Measurements from ENCODE around the gene FMNL3.
A peak's percentile ranks its signal among the peaks of the same experiment; 100 is the strongest.
"Not testable (repeated sequence)": the region's sequence is repeated elsewhere in the genome, so short reads cannot be mapped to it uniquely, and the experiment has no call there.

The FMNL3 gene

GRCh38 chr12:49626836-49627235, 80.4 kb downstream of the FMNL3 start:
- DNase-seq: no peak

DNA sequence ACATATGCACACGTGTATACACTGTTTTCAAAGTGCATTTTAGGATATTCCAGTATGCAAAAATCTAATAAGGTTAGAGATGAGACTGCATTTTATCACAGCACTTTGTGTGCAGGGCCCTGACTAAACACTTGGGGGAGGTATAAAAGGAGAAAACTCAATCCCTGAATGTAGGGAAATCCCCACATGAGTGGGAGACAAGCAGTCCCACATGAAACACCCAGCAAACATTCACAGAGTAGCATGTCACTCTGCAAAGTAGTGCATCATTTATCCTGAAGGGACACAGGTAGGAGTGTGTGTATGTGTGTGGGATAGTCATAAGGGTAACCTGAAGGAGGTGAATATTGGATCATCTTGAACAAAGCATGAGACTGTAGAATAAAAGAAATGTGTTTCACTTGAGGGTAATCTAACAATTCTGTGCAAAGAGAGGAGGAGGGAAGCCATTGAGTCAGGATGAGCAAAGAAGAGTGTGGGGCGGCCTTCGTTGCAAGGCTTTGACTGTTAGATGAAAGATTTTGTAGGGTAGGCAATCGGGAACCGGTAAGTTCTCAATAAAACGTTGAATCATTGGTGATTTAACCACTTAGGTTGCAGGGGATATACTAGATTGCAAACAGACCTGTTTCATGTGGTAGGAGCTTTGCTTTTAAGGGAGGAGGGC, 80.9 kb downstream of the FMNL3 start:
- DNase-seq: no peak

DNA sequence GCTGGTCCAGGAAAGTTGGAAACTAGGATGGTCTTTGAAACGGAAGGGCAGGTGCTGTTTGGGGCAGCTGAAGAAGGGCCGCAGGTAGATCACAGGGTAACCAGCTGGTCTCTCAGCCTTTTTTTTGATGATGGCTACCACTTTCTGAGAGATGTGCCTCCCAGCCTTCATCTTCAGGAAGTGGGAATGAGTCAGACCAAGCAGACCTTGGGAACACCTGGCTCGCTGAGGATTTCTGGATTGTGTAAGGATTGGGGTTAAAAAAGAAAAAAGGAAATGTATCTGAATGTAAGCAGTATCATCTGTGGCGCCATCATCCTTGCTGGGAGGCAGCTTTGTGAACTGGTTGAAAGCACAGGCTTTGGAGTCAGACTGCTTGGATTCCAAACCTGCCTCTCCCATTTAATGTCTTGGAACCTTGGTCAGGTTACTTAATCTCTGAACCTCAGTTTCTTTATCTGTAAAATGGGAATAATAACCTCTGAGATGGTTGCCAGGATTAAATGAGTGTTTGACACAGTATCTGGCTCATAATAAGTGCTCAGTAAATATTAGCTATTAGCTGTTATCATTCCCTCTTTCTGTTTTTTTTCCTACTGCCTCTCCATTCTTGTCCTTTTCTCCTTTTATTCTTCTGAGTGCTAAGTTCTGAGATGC, 82.2 kb downstream of the FMNL3 start:
- DNase-seq: no peak

- peak; percentile 76 to 86 for DNase-seq
Observed at GRCh38 chr12:49623142-49623904, 83.9 kb downstream of the FMNL3 start, which contains the start of gene PRPF40B. TSS of gene PRPF40B (plus strand) at chr12:49623561. CDS start at chr12:49623591, 30 bp downstream.

GRCh38 chr12:49622501-49623141, 84.6 kb downstream of the FMNL3 start:
- DNase-seq: peak in 1 of 2 experiments; percentile 43

DNA sequence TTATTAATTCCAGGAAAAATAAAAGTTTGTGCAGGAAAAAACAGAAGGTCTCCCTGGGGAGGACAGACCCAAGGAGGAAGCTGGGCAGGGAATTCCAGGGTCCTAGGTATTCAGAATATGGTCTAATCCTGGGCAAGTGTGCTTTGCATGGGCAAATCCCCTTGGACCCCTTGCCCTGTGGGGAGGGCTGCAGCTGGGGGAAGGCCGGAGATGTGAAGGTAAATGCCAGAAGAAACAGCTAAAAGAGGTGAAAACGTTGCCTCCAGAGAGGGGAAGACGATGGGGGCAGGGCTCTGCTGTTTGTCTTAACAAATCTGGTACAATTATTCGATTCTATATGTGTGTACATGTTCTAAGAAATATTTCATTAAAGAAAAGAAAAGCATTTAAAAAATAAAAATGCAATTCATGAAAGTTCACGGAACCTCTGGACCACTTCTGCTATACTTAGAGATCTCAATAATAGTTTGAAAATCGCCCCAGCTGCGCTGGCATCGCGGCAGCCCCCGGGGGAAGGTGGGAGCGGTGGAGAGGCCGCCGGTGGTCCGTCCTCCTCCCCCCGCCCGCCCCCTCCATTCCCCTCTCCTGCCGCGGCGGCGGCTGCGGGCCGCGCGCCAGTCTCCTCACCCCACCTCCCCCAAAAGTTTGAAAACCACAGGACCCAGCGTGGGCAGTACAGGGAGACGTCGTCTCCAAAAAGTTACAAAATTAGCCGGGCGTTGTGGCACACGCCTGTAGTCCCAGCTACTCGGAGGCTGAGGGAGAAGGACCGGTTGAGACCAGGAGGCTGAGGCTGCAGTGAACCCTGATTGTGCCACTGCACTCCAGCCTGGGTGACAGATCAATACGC, 85.3 kb downstream of the FMNL3 start:
- no peak for DNase-seq

GRCh38 chr12:49619286-49619685, 87.9 kb downstream of the FMNL3 start:
- no peak for DNase-seq

- no peak for DNase-seq
Observed at GRCh38 chr12:49618576-49618975, 88.6 kb downstream of the FMNL3 start.

- no peak for DNase-seq
Observed at GRCh38 chr12:49616533-49617219, 90.5 kb downstream of the FMNL3 start.

DNA sequence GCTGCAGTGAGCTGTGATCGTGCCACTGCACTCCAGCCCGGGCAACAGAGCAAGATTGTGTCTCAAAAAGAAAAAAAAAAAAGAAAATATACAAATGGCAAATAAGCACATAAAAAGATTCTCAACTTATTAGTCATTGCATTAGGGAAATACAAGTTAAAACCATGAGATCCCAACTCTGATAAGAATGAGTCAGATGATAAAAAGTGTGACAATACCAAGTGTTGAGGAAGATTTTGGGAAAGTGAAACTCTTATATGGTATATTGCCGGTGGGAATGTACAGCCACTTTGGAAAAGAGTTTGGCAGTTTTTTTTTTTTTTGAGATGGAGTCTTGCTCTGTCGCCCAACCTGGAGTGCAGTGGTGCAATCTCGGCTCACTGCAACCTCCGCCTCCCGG, 91.5 kb downstream of the FMNL3 start:
- DNase-seq: no peak

GRCh38 chr12:49612210-49612609, 95.0 kb downstream of the FMNL3 start:
- DNase-seq: no peak

DNA sequence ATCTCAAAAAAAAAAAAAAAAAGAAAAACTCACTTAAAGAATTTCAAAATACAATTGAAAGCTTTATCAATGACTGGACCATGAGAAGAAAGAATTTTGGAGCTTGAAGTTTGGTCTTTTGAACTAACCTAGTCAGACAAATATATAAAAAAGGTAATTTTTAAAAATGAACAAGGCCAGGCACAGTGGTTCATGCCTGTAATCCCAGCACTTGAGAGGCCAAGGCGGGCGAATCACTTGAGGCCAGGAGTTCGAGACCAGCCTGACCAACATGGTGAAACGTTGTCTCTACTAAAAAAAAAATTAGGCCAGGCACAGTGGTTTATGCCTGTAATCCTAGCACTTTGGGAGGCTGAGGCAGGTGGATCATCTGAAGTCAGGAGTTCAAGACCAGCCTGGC, 96.4 kb downstream of the FMNL3 start:
- not testable (repeated sequence) for DNase-seq

DNA sequence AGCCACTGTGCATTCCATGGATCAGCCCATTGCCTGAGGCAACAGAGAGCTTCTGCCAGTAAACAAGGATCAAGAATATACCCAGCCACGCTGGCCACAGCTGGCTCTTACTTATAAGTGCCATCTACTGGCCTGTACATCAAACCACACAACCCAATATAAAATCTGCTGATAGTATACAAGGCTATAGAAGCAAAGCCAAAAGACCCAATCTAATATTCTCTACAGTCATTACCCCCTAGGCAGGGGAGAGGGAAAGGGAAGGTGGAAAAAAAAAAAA, 97.4 kb downstream of the FMNL3 start:
- DNase-seq: no peak

GRCh38 chr12:49609059-49609874, 97.9 kb downstream of the FMNL3 start:
- DNase-seq: no peak

GRCh38 chr12:49605539-49605938, 101.7 kb downstream of the FMNL3 start, which contains the start of gene FAM186B:
TSS of gene FAM186B (minus strand) at chr12:49605639. CDS start at chr12:49605477, 162 bp downstream.
- not testable (repeated sequence) for DNase-seq

GRCh38 chr12:49604856-49605255, 102.3 kb downstream of the FMNL3 start:
- no peak for DNase-seq

DNA sequence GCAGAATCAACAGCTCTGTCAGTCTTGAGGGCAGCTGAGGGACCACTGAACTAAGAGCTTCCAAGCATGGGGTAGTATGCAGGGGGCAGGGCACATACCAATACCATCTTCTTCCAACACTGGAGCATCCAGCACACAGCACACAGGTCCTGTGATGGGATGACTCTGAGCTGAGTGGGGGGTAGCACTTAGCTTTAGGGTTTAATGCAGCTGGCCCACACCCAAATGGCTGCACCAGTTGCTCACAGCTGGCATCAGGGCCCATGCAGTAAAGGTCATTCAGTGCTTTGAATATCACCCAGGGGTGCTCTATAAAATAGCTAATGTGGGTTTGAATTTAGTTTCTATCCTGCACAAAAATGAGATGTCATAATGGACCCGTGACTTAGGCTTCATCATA, 103.5 kb downstream of the FMNL3 start:
- no peak for DNase-seq

DNA sequence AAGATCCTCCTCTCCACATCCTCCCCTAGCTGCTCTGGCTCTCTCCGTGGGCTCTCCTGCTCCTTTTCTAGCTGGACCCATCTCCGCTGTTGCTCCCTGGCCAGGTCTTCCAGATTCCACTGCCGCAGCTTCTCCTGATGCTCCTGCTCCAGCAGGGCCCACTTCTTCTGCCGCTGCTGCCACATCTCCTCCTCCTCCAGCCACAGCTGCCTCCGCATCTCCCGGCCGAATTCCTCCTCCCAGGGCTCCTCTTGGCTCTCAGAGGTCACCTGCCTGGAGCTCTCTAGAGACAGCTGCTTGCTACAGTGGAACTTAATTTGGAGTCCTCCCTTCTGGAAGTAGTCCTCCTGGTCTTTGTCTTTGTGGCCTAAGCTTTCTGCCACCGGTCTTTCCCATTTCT, 107.2 kb downstream of the FMNL3 start:
- DNase-seq: no peak

DNA sequence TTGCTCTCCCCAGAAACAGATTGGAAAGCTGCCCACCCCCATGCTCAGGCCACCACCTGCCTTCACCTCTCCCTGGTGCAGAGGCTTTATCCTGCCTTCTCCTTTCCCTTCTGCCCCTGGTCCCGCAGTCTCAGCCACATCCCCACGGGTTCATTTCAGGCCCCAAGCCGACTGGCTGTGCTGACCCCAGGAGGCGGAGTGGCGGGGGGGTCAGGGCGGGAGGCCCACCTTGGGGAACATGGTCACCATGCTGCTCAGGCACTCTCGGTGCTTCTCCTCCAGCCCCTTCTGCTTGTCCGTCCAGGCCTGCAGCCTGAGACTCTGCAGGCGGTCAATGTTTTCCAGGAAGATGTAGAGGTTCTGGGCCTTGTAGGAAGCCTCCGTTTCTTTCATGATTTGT, 108.7 kb downstream of the FMNL3 start:
- DNase-seq: no peak

- no peak for DNase-seq
Observed at GRCh38 chr12:49588721-49589516, 118.3 kb downstream of the FMNL3 start.

All from NCI-H187 (cell line).